ENCODE results near the gene RNF227. TPM values are rescaled to one million over a fixed set of nuclear protein-coding genes. Genes with fewer than 3 reads are reported as not detected.

Gene RNF227
- total RNA-seq, 1 donor from 2014 or later, result 2.8 TPM

DNA sequence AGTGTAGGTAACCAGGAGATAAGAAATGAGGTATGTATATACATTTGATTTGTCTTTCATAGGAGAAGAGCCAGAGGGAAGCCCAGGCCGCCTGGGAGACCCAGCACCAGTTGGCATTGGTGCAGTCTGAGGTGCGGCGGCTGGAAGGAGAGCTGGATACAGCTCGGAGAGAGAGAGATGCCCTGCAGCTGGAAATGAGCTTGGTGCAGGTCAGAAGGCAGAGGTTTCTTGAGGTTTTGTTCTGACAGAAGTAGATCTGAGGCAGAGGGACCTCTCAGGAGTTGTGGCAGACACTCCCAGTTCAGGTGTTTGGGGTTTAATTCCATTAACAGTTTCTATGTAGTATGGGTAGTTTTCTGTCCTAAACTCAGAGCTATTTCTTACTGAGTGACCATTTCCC, 23.9 kb upstream of the RNF227 start:
- Mint-ChIP-seq H3K4me3 (no peak overlapping the region), H3K36me3 (ENCODE audit: low read depth) (peaks cover 73% of the 10 kb centered on the region), H3K9me3 (no peaks in the 10 kb centered on the region), H3K4me1 (peaks cover 3% of the 10 kb centered on the region), H3K27me3 (no peaks in the 10 kb centered on the region), H3K27ac (no peak overlapping the region)
- DNase-seq (no peak), ATAC-seq (ENCODE audit: low read depth) (no peak)
- intact Hi-C loops (cut with micrococcal nuclease), result no loop called here
- ChIA-PET CTCF (interaction anchor here (1.6 to 1.7 kb wide), 2 partner anchors 27 to 50 kb away, joined by 4 read pairs; no protein-coding TSS in a partner anchor), POLR2A (no interaction called here)
- TF ChIP-seq, protein P1, sequence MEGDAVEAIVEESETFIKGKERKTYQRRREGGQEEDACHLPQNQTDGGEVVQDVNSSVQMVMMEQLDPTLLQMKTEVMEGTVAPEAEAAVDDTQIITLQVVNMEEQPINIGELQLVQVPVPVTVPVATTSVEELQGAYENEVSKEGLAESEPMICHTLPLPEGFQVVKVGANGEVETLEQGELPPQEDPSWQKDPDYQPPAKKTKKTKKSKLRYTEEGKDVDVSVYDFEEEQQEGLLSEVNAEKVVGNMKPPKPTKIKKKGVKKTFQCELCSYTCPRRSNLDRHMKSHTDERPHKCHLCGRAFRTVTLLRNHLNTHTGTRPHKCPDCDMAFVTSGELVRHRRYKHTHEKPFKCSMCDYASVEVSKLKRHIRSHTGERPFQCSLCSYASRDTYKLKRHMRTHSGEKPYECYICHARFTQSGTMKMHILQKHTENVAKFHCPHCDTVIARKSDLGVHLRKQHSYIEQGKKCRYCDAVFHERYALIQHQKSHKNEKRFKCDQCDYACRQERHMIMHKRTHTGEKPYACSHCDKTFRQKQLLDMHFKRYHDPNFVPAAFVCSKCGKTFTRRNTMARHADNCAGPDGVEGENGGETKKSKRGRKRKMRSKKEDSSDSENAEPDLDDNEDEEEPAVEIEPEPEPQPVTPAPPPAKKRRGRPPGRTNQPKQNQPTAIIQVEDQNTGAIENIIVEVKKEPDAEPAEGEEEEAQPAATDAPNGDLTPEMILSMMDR (IDR thresholded peaks at IDR 0.05), result no peak

GRCh38 chr17:7935859-7936258, 19.8 kb upstream of the RNF227 start:
- DNase-seq (no peak), ATAC-seq (ENCODE audit: low read depth) (no peak)
- TF ChIP-seq, protein P1 (IDR thresholded peaks at IDR 0.05), result no peak
- Mint-ChIP-seq H3K4me3 (no peak overlapping the region), H3K4me1 (peaks cover 35% of the 10 kb centered on the region), H3K36me3 (ENCODE audit: low read depth) (peaks cover 49% of the 10 kb centered on the region), H3K27me3 (no peaks in the 10 kb centered on the region), H3K27ac (no peak overlapping the region), H3K9me3 (no peaks in the 10 kb centered on the region)
- POLR2A ChIA-PET, result interaction anchor here (0.6 kb wide), 1 partner anchor 20 kb away, joined by 3 read pairs; the partner anchor contains the start of gene RNF227
- CTCF ChIA-PET, result no interaction called here
- intact Hi-C loops (cut with micrococcal nuclease), result no loop called here

DNA sequence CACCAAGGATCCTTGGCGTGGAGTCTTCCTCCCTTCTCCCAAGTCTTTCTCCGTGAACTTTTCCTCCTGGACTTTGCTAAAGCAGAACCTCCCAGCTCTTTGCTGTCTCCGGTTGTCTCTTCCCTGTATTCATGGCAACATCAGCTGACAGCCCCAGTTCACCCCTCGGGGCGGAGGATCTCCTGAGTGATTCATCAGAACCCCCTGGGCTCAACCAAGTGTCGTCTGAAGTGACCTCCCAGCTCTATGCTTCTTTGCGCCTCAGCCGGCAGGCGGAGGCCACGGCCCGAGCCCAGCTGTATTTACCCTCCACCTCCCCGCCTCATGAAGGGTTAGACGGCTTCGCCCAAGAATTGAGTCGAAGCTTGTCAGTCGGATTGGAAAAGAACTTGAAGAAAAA, 16.9 kb upstream of the RNF227 start:
- POLR2A ChIA-PET, result interaction anchor here (0.6 to 3.9 kb wide), 15 partner anchors 10 to 507 kb away, joined by 3 to 58 read pairs (median 6); partner anchors contain the start of genes CTC1, CYB5D1, NAA38 and RNF227
- CTCF ChIA-PET, result interaction anchor here (0.8 to 3.8 kb wide), 9 partner anchors 11 to 246 kb away, joined by 3 to 29 read pairs (median 5); partner anchors contain the start of genes RNF227 and TP53
- H3K4me3 Mint-ChIP-seq, result peak overlapping the region; percentile 97
- DNase-seq, result peak; percentile 23
- H3K9me3 Mint-ChIP-seq, result no peaks in the 10 kb centered on the region
- H3K27me3 Mint-ChIP-seq, result no peaks in the 10 kb centered on the region
- peak overlapping the region; percentile 92 for H3K27ac Mint-ChIP-seq
- H3K4me1 Mint-ChIP-seq, result peaks cover 48% of the 10 kb centered on the region
- TF ChIP-seq, protein P1 (IDR thresholded peaks at IDR 0.05), result no peak
- no peak for ATAC-seq (ENCODE audit: low read depth)
- H3K36me3 Mint-ChIP-seq (ENCODE audit: low read depth), result peaks cover 42% of the 10 kb centered on the region
- intact Hi-C loops (cut with micrococcal nuclease), result loop anchor here (1.0 to 5.0 kb wide), 10 partner anchors 11 to 450 kb away; partner anchors contain the start of genes NAA38, RANGRF, RPL26 and SAT2

DNA sequence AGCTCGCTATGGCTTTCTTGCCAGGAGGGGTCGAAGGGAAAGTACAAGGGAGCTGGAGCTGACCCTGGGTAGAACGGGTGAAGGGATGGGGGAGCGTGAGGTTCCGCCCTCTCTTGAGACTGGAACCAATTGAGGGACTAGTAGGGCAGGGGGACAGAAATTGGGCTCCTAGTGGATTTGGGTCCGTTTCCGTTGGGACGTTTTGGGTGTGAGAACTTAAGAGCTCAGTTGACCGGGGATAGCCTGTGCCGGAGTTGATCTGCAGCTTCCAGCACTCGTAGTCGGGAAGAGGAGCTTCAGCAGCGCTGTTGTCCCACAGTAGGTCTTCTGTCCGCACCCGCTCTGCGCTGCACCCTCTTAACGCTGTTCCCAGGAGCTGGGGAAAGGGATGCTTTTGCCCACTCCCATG, 16.4 kb upstream of the RNF227 start:
- Mint-ChIP-seq H3K27ac (peak overlapping the region; percentile 92), H3K4me3 (peak overlapping the region; percentile 97), H3K9me3 (no peaks in the 10 kb centered on the region), H3K36me3 (ENCODE audit: low read depth) (peaks cover 44% of the 10 kb centered on the region), H3K27me3 (no peaks in the 10 kb centered on the region), H3K4me1 (peaks cover 48% of the 10 kb centered on the region)
- CTCF ChIA-PET, result interaction anchor here (0.8 to 3.8 kb wide), 10 partner anchors 12 to 245 kb away, joined by 3 to 29 read pairs (median 5); partner anchors contain the start of genes RNF227 and TP53
- DNase-seq (peak; percentile 24), ATAC-seq (ENCODE audit: low read depth) (peak; percentile 20)
- intact Hi-C loops (cut with micrococcal nuclease), result loop anchor here (1.0 to 5.0 kb wide), 10 partner anchors 10 to 451 kb away; partner anchors contain the start of genes NAA38, RANGRF, RPL26 and SAT2
- TF ChIP-seq, protein P1 (IDR thresholded peaks at IDR 0.05), result no peak
- POLR2A ChIA-PET, result interaction anchor here (0.6 to 3.9 kb wide), 21 partner anchors 9 to 507 kb away, joined by 3 to 58 read pairs (median 6); partner anchors contain the start of genes CTC1, CYB5D1, KDM6B and NAA38

Data from activated B cell treated with CpG ODN at 0.5 μM for 24 hours (primary cell).